Astrocyte (in vitro differentiated cells and primary cell): ENCODE measurements around the gene UNC5B. TPM values are rescaled to one million over a fixed set of nuclear protein-coding genes. Genes with fewer than 3 reads are reported as not detected.
"Not testable (repeated sequence)": the region's sequence is repeated elsewhere in the genome, so short reads cannot be mapped to it uniquely, and the experiment has no call there.

ENCODE experiments used
- DNase-seq: peaks from one replicate; pipeline ENCODE4 v3.0.0-alpha.2; 2010; ENCODE audit warnings: low read depth
- FAIRE-seq: peaks from 2 replicates; lab custom pipeline; 2011; peaks lifted over from hg19 to GRCh38; lab: Jason Lieb, UNC
- H2AFZ ChIP-seq: 2 replicates; pipeline ENCODE4 v1.6.0; 2012; ENCODE audit warnings: low read depth, low read length, inconsistent platforms
- H3K27ac ChIP-seq: 2 replicates; pipeline ENCODE4 v1.5.1; 2011; ENCODE audit warnings: low read depth, low read length, inconsistent platforms
- H3K27me3 ChIP-seq: 2 replicates; pipeline ENCODE4 v1.6.0; 2011; ENCODE audit warnings: low read length, inconsistent platforms; ENCODE audit not compliant: insufficient read depth
- H3K36me3 ChIP-seq: 2 replicates; pipeline ENCODE4 v1.5.1; 2011; ENCODE audit warnings: low read length, inconsistent platforms; ENCODE audit not compliant: insufficient read depth
- H3K4me1 ChIP-seq: 2 replicates; pipeline ENCODE4 v1.5.1; 2011; ENCODE audit warnings: low read length, inconsistent platforms; ENCODE audit not compliant: insufficient read depth
- H3K4me2 ChIP-seq: 2 replicates; pipeline ENCODE4 v1.6.0; 2012; ENCODE audit warnings: low read length, inconsistent platforms
- H3K4me3 ChIP-seq: 2 replicates; pipeline ENCODE4 v1.5.1; 2011; ENCODE audit warnings: low read depth, mild to moderate bottlenecking, low read length, inconsistent platforms; ENCODE audit not compliant: insufficient read depth
- H3K79me2 ChIP-seq: 2 replicates; pipeline ENCODE4 v1.6.0; 2012; ENCODE audit warnings: mild to moderate bottlenecking, low read length, inconsistent platforms; ENCODE audit not compliant: insufficient read depth
- H3K9ac ChIP-seq: 2 replicates; pipeline ENCODE4 v1.6.0; 2012; ENCODE audit warnings: mild to moderate bottlenecking, low read length, inconsistent platforms
- H3K9me3 ChIP-seq: 2 replicates; pipeline ENCODE4 v1.5.1; 2012; ENCODE audit warnings: low read depth, mild to moderate bottlenecking, low read length, inconsistent platforms; ENCODE audit not compliant: insufficient read depth
- H4K20me1 ChIP-seq: 2 replicates; pipeline ENCODE4 v1.6.0; 2012; ENCODE audit warnings: low read length, inconsistent platforms; ENCODE audit not compliant: insufficient read depth
- H3K27ac Mint-ChIP-seq: one replicate; pipeline ENCODE4 v1.8.0; 2021; ENCODE audit warnings: mild to moderate bottlenecking, mixed read lengths; ENCODE audit not compliant: unreplicated experiment
- H3K27me3 Mint-ChIP-seq: one replicate; pipeline ENCODE4 v1.8.0; 2021; ENCODE audit warnings: low read depth, mixed read lengths; ENCODE audit not compliant: unreplicated experiment
- H3K36me3 Mint-ChIP-seq: one replicate; pipeline ENCODE4 v1.8.0; 2021; ENCODE audit warnings: low read depth, mixed read lengths; ENCODE audit not compliant: unreplicated experiment
- H3K4me1 Mint-ChIP-seq: one replicate; pipeline ENCODE4 v1.8.0; 2021; ENCODE audit warnings: low read depth, mixed read lengths; ENCODE audit not compliant: unreplicated experiment
- H3K4me3 Mint-ChIP-seq: one replicate; pipeline ENCODE4 v1.8.0; 2021; ENCODE audit warnings: mild to moderate bottlenecking, moderate library complexity, mixed read lengths; ENCODE audit not compliant: unreplicated experiment
- H3K9me3 Mint-ChIP-seq: one replicate; pipeline ENCODE4 v1.8.0; 2021; ENCODE audit warnings: mild to moderate bottlenecking, mixed read lengths; ENCODE audit not compliant: unreplicated experiment
- CTCF ChIP-seq: IDR thresholded peaks from 2 replicates; pipeline ENCODE4 v1.5.1; 2011; ENCODE audit warnings: low read depth, mild to moderate bottlenecking, inconsistent platforms, low read length, moderate library complexity; ENCODE audit not compliant: insufficient read depth
- EZH2 ChIP-seq: IDR thresholded peaks from 2 replicates; pipeline ENCODE4 v1.6.1; 2012; ENCODE audit warnings: mild to moderate bottlenecking, low read length, inconsistent platforms; ENCODE audit not compliant: insufficient read depth
- total RNA-seq: library from RNA; stranded (reverse); gene quantifications from 2 replicates; pipeline ENCODE4 v1.2.1, GENCODE V29; 2021

UNC5B gene
- total RNA-seq, 1 donor from 2014 or later: 15.0 TPM

GRCh38 chr10:71218046-71218650 is 5.8 kb downstream of the UNC5B start:
- Histone ChIP-seq H3K9ac (peak overlapping the region; percentile 71), H3K4me1 (peaks cover 39% of the 10 kb centered on the region), H3K27ac (no peak overlapping the region), H3K27me3 (no peaks in the 10 kb centered on the region), H3K9me3 (no peaks in the 10 kb centered on the region), H4K20me1 (peaks cover 79% of the 10 kb centered on the region), H3K36me3 (no peaks in the 10 kb centered on the region), H3K4me2 (peak overlapping the region; percentile 86), H3K4me3 (peak overlapping the region; percentile 57), H2AFZ (peak overlapping the region; percentile 44), H3K79me2 (peaks cover 68% of the 10 kb centered on the region)
- Mint-ChIP-seq H3K36me3 (peaks cover 9% of the 10 kb centered on the region), H3K4me1 (peaks cover 55% of the 10 kb centered on the region), H3K9me3 (no peaks in the 10 kb centered on the region), H3K27ac (peak overlapping the region; percentile 44), H3K27me3 (no peaks in the 10 kb centered on the region), H3K4me3 (peak overlapping the region; percentile 84)
- peak; percentile 17 for FAIRE-seq
- peak; percentile 79 for DNase-seq
- no peak for TF ChIP-seq EZH2
- no peak for TF ChIP-seq CTCF

GRCh38 chr10:71218651-71219050 is 6.3 kb downstream of the UNC5B start:
- Mint-ChIP-seq H3K36me3 (peaks cover 9% of the 10 kb centered on the region), H3K27ac (no peak overlapping the region), H3K4me3 (no peak overlapping the region), H3K9me3 (no peaks in the 10 kb centered on the region), H3K4me1 (peaks cover 60% of the 10 kb centered on the region), H3K27me3 (no peaks in the 10 kb centered on the region)
- H2AFZ ChIP-seq: no peak overlapping the region
- peaks cover 83% of the 10 kb centered on the region for H4K20me1 ChIP-seq
- no peak overlapping the region for H3K9ac ChIP-seq
- H3K36me3 ChIP-seq: no peaks in the 10 kb centered on the region
- DNase-seq (no peak), FAIRE-seq (no peak)
- TF ChIP-seq EZH2: no peak
- TF ChIP-seq CTCF: no peak
- H3K4me1 ChIP-seq: peaks cover 39% of the 10 kb centered on the region
- H3K4me2 ChIP-seq: peak overlapping the region; percentile 86
- H3K27me3 ChIP-seq: no peaks in the 10 kb centered on the region
- H3K27ac ChIP-seq: no peak overlapping the region
- H3K79me2 ChIP-seq: peaks cover 65% of the 10 kb centered on the region
- no peaks in the 10 kb centered on the region for H3K9me3 ChIP-seq
- H3K4me3 ChIP-seq: no peak overlapping the region

- H3K27ac Mint-ChIP-seq, H3K4me3 ChIP-seq, H3K27me3 ChIP-seq, H3K36me3 ChIP-seq, H3K36me3 Mint-ChIP-seq, H3K9me3 ChIP-seq, H3K27ac ChIP-seq, H3K4me2 ChIP-seq, H3K4me3 Mint-ChIP-seq, FAIRE-seq, H3K9me3 Mint-ChIP-seq, H3K27me3 Mint-ChIP-seq, DNase-seq, H3K9ac ChIP-seq, H2AFZ ChIP-seq: not testable (repeated sequence)
- peaks cover 80% of the 10 kb centered on the region for H4K20me1 ChIP-seq
- H3K4me1 ChIP-seq: peaks cover 36% of the 10 kb centered on the region
- H3K4me1 Mint-ChIP-seq: peaks cover 59% of the 10 kb centered on the region
- peaks cover 61% of the 10 kb centered on the region for H3K79me2 ChIP-seq
Observed at GRCh38 chr10:71219236-71219917, 7.0 kb downstream of the UNC5B start.
